HG02763 (cell line): Measurements from ENCODE around the gene TALDO1.
"Not testable (repeated sequence)": the region's sequence is repeated elsewhere in the genome, so short reads cannot be mapped to it uniquely, and the experiment has no call there.

ENCODE experiments used
- ATAC-seq: cut with Tn5 transposase; IDR thresholded peaks from one replicate; pipeline ENCODE4 v1.9.1; 2021; ENCODE audit warnings: mild to moderate bottlenecking, moderate library complexity; ENCODE audit not compliant: unreplicated experiment

TALDO1 gene

DNA sequence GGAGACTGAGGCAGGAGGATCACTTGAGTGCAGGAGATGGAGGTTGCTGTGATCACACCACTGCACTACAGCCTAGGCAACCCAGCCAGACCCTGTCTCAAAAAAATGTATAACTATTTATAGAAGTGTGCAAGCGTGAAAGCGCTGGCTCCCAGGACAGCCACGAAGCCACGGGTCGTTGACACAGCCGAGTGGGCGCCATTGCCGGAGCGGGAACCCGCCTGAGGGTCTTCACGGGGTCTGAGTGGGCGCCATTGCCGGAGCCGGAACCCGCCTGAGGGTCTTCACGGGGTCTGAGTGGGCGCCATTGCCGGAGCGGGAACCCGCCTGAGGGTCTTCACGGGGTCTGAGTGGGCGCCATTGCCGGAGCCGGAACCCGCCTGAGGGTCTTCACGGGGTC, 12.7 kb upstream of the TALDO1 start:
- not testable (repeated sequence) for ATAC-seq

DNA sequence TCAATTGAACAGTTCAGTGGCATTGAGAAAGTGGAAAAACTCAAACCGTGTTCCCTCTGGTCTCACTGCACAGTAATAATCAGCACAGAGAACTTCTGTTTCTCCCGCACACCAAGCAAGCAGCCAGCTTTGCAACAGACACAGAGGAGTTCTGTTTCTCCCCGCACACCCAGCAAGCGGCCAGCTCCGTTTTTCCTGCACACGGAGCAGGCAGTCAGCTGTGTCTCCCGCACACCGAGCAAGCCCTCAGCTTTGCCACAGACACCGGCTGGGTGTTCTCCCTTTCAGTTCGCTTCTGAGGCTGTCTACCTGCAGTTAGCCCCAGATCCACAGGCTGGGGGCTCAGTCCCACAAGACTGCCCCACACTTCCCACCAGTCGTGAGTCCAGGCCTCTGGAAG, 9.9 kb upstream of the TALDO1 start:
- ATAC-seq = no peak

DNA sequence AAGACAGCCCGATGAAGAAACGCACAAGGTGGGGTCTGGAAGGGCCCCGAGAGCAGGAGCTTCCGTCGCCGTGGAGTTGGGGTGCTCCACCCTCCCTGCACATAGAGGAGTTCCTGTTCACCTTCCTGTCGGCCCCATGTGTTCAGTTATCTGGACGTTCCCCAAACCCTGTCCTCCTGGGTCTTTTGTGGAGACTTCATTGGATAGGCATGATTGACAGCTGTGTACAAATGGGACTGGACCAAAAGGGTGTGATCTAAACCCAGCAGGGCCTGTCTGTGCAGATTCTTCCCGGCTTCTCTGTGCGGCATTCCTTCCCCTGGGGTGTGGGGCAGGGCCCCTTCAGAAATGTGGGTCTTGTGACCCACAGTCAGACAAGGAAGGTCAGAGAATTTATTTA, 9.4 kb upstream of the TALDO1 start:
- not testable (repeated sequence) for ATAC-seq

DNA sequence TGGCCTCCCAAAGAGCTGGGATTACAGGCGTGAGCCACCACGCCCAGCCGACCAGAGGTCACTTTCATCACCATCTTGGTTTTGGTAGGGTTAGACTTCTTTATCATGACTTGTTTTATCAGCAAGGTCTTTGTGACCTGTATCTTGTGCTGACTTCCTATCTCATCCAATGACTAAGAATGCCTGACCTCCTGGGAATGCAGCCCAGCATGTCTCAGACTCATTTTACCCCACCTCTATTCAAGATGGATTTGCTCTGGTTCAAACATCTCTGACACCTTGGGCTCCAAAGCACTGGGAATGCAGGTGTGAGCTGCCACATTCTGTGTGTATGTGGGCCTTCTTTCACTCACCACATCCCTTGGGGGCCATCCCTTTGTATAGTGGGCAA, 5.1 kb upstream of the TALDO1 start:
- no peak for ATAC-seq

DNA sequence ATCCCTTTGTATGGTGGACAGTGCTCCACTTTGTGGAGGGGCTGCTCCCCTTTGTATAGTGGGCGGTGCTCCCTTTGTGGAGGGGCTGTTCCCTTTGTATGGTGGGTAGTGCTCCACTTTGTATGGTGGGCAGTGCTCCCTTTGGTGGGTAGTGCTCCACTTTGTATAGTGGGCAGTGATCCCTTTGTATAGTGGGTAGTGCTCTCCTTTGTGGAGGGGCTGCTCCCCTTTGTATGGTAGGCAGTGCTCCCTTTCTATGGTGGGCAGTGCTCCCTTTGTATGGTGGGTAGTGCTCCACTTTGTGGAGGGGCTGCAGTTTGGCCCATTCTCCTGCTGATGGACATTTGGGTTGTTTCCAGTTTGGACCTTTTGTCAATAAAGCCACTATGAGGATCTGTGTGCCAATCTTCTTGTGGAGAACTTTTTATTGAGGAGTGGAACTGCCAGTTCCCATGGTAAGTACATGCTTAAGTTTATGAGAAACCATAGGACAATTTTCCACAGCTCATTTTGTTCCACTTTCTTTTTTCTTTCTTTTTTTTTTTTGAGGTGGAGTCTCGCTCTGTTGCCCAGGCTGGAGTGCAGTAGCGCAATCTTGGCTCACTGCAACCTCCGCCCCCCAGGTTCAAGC, 4.6 kb upstream of the TALDO1 start:
- ATAC-seq = no peak

DNA sequence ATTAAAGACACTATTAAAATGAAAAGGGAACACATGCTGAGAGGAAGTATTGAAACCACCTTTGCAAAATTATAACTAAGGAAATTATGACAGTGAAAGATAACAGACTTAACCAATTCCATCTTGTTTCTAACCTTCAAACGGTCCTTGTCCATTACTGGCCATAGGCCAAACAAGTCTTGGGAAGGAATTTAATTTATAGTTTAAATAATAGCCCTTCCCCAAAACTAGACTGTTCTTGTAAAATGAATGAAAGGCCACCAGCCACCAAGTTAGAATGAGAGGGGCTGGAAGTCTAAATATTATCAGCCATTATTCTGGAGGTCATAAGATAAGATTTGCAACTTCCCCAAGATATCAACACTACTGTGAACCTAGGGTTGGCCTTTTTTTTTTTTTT, 1.8 kb upstream of the TALDO1 start:
- ATAC-seq = no peak

DNA sequence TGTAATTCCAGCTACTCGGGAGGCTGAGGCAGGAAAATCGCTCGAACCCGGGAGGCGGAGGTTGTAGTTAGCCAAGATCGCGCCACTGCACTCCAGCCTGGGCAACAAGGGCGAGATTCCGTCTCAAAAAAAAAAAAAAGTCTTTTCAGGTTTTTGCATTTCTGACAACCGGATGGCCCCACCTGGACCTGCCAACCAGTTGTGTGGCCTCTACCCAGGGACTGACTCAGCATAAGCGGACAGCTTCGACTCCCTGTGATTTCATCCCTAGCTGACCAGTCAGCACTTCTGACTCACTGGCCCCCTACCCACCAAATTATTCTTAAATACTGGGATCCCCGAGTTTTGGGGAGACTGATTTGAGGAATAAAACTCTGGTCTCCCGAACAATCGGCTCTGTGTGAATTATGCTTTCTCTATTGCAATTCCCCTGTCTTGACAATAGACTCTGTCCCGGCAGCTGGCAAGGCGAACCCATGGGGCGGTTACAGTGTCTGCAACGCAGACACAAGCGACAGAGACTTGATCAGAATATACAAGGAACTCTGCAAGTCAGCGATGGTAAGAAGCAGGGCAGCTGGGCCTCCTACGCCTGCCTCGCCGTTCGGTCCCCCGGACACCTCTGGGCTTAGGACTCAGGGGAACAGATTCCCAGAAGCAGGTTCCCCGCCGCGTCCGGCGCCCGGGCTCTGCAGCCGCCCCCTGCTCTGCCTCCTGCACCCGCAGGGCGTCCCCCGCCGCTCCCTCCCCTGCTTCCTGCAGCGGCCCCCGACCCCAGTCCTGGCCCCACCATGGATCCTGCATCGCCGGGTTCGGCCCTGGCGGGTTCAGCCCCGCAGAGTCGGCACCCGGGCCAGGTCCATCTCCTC, 741 bp upstream of the TALDO1 start:
- no peak for ATAC-seq

DNA sequence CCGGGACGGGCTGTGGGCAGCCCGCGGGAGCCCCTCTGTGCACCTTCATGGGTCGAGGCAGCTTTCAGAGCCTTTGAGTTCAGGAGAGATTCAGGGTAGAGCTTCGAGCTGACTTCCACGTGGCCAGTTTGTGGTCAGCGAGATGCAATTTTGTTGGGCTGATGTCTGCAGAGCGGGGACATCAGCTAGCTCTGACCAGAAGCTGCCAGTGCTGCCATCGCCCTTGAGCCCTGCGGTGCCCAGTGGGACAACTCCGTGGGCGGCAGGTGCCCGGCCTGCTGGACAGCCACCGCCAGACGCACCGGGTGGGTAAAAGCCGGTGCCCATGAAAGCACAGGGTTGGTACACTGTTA, 719 bp downstream of the TALDO1 start:
- no peak for ATAC-seq

DNA sequence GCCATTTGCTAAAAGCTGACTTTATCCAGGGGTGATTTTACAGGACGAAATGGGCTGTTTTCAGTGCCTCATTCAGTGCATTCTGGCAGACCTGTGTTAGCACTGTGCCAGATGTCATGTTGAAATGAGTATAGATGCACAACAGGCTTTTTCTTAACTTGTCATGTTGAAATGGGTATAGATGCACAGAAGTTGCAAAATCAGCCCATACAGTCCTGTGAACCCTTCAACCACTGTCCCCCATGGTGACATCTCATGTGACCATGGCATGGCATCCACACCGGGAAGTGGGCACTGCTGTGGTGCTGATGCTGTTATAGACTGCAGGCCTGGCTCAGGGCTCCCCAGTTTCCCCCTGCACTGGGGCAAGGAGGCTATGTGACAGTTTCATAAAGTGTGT, 2.5 kb downstream of the TALDO1 start:
- ATAC-seq = no peak

DNA sequence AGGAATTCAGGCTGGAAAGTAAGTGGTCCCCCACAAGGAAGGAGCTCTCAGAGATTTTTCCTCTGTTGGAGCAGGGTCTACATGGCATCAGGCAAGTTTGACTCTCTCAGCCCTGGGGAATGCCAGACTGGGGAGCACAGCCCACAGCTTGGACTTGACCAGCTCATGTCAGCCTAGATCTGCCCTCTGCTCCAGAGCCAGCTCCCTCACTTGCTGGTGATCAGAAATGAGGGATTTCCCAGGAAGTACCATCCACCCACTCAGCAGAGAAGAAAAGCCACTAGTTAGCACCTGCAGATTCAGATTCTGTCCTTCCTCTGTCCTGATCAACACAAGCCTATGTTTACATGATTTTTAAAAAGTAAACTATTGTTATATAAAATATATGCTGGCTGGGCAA, 13.0 kb downstream of the TALDO1 start:
- no peak for ATAC-seq

DNA sequence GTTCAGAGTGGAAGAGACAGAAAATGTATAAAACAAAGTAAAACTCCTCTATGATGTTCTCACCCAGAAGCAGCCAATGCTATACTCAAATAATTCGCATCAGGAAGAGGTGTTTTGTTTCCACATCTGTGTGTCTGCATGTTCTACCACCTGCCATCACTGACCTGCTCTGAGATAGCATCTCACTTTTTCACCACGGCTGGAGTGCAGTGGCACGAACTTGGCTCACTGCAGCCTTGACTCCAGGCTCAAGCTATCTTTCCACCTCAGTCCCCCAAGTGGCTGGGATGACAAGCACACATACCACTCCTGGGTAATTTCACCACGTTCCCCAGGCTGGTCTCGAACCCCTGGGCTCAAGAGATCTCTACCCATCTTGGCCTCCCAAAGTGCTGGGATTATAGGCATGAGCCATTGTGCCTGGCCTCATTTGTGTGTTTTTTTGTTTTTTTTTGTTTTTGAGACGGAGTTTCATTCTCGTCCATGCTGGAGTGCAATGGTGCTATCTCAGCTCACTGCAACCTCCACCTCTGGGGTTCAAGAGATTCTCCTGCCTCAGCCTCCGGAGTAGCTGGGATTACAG, 14.4 kb downstream of the TALDO1 start:
- no peak for ATAC-seq

DNA sequence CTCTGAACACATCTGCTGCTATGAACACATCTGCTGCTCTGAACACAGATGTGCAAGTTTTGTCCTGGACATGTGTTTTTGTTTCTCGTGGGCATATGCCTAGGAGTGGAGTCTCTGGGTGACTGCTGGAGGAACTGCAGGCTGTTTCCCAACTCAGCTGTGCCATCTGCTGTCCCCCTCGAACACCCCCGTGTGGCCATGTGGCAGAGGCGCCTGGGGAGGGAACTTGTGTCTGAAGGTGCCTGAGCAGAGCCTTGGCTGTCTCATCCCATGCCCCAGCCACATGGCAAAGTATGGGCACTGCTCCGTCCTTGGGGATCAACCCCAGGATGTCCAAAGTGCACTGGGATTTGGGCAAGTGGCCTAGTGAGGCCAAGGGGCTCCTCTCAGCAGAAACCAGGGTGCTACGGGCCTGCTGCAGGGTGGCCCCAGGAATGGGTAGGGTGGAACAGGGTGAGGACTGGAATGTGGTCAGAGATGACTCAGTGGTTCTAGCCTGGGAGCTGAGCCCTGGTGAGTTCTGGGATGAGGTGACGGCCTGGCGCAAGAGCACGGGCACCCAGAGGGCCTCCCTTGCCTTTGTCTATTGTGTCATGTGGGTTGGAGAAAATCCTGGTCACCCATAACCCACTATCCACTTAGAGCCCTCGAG, 15.3 kb downstream of the TALDO1 start:
- no peak for ATAC-seq

DNA sequence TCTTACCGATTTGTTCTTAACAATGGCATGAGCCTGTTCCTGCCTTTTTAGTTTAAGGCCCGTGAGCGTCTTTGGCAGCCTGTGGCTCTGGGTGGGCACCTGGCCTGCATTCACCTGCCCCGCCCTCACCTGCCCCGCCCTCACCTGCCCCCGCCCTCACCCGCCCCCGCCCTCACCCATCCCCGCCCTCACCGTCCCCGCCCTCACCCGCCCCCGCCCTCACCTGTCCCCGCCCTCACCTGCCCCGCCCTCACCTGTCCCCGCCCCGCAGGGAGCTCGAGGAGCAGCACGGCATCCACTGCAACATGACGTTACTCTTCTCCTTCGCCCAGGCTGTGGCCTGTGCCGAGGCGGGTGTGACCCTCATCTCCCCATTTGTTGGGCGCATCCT, 15.8 kb downstream of the TALDO1 start:
- no peak for ATAC-seq

DNA sequence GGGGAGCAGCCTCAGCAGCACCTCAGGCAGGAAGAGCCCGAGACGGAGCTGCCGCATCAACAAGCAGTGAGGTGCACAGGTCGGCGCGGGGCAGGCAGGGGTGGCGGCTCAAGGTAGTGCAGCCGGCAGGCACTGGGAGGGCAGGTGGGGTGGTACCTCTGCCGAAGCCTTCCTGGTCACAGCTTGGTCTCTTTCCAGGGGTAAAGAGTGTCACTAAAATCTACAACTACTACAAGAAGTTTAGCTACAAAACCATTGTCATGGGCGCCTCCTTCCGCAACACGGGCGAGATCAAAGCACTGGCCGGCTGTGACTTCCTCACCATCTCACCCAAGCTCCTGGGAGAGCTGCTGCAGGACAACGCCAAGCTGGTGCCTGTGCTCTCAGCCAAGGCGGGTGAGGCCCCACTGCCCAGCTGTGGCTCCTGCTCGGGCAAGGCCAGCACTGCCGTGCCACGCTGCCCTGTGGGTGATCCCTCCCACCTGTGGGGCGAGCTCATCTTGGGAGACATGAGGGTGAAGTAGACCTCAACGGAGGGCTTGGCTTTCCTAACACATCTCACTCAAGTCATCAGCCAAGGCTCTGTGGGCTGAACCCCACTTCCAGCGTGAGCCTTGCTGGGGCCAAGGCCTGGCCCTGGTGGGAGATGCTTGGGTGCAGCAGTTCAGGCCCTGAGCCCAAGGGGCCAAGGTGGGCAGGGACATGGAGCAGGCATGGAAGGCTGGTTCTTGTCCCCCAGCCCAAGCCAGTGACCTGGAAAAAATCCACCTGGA, 16.5 kb downstream of the TALDO1 start:
- no peak for ATAC-seq

DNA sequence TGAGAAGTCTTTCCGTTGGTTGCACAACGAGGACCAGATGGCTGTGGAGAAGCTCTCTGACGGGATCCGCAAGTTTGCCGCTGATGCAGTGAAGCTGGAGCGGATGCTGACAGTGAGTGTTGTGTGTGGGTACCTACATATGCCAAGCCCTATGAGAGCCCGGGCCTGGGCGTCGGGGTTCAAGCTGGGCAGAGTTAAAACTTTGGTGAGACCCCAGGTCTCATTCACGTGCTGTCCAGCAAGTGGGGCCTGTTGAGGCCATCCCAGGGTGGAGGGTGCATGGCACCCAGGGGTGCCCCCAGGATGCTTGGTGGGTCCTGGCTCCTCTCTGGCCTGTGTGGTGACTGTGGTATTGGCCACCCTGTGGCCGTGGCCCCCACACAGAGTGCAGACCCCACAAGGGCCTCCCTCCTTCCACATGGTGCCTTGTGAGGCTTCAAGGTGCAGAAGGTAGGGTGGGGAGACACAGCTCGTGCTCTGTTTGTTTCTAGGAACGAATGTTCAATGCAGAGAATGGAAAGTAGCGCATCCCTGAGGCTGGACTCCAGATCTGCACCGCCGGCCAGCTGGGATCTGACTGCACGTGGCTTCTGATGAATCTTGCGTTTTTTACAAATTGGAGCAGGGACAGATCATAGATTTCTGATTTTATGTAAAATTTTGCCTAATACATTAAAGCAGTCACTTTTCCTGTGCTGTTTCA, 17.2 kb downstream of the TALDO1 start:
- ATAC-seq = no peak

DNA sequence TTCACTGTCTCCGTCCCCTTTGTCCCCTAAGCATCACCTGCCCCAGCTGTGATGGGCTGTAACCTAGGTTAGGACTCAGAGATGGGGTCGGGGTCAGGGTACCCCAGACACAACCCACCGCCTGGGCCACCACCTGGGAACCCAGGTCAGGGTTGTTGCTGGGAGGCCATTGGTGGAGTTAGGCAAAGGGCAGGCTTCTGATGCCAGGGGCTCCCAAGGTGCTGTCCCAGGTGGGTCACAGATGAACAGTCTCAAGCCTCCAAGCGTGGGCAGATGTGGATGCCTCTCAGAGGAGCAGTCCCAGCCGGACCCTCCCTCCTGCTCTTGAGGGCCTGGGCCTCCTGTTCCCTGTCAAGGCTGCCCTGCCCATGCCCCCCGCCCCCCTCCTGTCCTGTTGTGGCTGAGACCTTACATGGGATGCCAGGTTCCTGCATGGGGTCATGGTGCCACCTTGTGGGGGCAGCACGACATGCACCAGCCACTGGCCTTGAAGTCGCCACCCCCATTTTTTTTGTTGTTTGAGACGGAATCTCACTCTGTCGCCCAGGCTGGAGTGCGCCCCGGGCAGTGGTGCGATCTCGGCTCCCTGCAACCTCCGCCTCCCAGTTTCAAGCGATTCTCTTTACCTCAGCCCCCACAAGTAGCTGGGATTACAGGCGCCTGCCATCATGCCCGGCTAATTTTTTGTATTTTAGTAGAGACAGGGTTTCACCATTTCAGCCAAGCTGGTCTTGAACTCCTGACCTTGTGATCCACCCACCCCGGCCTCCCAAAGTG, 17.9 kb downstream of the TALDO1 start:
- ATAC-seq = no peak

DNA sequence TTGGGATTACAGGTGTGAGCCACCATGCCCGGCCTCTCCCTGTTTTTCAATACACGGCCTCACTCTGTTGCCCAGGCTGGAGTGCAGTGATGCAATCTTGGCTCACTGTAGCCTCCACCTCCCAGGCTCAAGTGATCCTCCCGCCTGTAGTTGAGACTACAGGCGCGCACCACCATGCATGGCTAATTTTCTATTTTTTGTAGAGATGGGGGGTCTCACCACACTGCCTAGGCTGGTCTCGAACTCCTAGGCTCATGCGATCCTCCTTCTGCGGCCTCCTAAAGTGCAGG, 18.5 kb downstream of the TALDO1 start:
- ATAC-seq = no peak

DNA sequence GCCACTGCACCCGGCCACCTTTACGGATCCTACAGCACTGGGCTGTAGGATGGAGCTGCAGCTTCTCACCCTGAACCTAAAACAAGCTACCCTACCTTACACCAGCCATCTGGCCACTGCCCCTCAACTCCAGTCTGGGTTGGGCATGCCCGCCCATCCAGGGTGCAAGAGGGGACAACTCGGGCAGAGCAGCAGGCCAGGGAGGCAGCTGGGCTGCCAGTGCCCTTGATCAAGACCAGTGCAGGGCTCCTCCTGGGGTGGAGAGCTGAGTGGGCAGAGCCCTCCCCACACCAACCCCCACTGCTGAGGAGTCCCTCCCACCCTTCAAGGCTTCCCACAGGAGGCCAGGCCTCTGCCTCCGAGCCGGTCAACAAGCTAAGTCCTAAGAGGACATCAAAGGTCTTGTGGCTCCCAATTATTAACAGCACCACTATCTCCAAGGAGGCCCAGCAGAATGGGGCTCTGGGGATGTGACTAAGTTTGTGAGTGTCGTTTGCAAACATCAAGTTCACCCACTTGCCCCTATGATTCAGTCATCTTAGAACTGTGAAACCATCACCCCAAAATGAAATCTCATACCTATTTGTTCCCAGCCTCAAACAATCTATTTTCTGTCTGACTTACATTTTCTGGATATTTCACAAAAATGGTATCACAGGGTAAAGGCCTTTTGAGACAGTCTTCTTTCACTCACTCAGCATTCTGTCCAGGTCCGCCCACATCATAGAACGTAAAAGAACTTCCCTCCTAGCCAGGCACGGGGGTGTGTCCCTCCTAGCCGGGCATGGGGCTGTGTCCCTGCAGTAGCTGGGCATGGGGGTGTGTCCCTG, 19.1 kb downstream of the TALDO1 start:
- ATAC-seq = no peak

DNA sequence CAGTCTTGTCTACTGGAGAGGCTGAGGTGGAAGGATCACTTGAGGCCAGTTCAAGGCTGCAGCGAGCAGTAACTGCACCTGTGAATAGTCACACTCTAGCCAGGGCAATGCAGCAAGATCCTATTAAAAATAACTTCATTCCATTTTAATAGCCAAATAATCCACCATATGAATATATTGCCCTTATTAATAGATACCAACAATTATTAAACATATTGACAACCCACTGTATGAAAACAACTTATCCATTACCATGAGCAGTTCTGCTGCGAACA, 19.6 kb downstream of the TALDO1 start:
- ATAC-seq = no peak
